Measurements from ENCODE around the gene PHLDA2.
"Not testable (repeated sequence)": the region's sequence is repeated elsewhere in the genome, so short reads cannot be mapped to it uniquely, and the experiment has no call there.

Gene PHLDA2

DNA sequence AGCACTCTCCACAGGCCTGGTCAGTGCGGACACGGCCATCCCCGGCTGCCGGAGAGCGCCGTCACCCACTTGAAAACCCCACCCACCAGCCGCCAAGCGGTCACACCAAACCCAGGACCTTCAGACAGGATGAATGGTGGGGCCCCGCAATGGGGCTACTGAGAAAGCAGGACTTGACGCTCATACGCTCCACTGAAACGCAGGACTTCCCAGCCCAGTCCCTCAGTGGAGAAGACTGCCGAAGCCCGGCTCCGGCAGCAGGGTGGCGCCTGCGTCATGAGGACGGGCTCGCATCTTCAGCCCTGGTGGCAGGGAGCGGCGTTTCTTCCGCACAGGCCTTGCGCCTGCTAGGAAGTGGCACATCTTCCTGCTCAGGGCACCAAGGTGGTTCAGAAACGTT lies 15.3 kb upstream of the PHLDA2 start:
- DNase-seq = no peak

DNA sequence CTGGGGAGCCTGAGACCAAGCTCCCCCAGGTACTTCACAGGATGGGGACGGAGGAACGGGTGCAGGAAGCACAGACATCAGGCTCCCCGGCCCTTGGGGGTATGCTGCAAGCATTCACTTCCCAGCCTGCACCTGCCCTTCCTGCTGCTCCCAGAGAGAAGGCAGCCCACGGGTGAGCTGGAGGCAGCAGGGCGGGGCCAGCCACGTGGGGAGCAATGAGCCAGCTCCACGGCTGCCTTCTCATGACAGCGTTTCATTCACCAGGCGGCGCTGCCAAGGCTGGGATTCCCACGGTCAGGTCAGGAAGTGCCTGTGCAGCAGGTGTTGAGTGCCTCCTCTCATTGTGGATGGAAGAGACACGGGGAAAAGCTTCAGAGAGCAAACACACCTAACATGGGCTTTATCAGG lies 14.5 kb upstream of the PHLDA2 start:
- DNase-seq = peak; percentile 16

DNA sequence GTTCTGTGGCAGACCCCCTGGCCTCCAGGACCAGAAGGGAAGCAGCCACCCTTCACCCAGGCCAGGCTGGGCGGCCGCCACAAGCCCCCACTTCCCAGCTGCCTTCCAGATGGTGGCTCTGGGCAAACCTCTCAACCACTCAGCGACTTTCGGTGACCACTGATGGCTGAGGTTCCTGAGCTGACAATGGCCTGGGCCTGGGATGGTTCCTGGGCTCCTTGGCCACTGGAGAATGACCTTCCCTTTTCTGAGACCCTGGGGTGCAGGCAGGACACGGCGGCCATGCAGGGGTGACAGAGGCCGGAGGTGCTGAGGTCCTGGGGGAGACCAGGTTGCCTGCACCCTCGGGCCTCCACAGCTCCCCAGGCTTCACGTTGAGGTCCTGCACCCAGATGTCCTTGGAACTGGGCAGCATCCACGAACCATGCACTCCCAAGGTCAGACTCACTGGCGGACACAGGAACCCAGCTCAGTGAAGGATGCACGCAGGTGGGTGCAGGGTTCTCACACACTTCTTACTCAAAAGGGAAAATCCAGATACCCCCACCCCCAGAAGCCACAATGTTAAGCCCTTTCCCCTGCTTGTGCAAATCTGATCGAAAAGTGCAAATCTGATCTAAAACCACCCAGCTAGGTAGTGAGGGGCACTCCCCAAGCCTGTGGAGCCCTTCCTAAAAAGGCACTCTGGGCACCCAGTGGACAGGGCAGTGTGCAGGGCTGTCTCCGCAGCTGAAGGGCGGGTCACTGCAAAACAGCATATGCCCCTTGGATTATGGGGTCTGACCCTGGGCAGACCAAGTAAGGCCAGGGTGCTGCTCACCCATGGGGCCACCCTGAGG lies 13.9 kb upstream of the PHLDA2 start:
- no peak for DNase-seq

DNA sequence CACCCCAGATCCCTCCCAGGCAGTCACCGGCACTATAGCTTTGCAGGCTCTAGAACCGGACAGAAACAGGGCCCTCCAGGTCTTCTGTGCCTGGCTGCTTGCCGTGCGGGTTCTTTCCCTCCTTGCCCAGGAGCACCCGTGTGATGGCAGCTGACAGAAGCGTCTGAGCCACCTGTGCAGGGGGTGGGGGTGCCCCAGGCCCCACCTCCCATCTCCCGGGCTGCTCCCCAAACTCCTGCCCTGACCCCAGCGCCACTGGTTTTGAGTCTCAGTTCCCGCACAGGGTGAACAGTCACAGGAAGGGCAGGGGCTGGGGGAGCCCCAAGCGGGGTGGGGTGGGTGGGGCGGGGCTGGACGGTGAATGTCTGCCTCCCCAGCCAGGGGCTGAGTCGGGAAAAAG lies 13.2 kb upstream of the PHLDA2 start:
- no peak for DNase-seq

DNA sequence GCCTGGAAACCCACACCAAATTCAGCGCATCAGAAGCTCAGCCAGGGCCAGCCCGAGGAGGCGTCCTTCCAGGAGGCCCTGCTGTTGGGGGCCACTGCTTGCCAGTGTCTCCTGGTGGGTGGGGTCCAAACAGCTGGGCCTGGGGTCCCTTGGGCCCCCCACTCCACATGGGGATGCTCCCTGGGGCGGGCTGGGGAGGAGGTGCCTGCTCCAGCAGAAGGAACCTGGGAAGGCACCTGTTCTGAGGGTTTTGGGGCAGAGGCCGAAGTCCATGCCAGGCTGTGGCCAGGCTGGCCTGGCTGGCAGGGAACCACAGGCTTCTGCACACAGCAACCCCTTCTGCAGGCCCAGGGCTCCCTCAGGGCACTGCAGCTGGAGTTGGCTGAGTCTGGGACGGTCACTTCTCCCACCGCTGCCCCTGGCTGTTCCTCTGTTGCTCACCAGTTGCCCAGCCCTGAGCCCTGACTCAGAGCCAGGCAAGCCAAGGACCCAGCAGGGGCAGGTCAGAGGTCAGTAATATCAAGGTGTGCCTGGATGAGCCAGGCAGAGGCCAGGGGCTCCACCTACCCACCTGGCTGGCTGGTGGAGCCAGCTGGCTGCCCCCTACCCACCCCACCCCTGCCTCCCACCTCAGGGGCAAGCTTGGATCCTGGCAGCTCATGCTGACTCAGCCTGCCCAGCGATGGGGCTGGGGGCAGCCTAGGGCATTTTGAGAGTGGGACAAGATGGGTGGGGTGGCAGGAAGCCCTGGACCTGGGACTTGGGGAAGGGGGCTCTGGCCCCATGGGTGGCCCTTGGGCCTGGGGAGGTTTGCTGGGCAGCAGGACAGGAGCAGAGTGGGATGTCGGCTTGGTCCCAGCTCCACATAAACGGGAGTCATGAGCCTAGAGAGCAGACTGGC lies 12.0 kb upstream of the PHLDA2 start:
- DNase-seq = no peak

DNA sequence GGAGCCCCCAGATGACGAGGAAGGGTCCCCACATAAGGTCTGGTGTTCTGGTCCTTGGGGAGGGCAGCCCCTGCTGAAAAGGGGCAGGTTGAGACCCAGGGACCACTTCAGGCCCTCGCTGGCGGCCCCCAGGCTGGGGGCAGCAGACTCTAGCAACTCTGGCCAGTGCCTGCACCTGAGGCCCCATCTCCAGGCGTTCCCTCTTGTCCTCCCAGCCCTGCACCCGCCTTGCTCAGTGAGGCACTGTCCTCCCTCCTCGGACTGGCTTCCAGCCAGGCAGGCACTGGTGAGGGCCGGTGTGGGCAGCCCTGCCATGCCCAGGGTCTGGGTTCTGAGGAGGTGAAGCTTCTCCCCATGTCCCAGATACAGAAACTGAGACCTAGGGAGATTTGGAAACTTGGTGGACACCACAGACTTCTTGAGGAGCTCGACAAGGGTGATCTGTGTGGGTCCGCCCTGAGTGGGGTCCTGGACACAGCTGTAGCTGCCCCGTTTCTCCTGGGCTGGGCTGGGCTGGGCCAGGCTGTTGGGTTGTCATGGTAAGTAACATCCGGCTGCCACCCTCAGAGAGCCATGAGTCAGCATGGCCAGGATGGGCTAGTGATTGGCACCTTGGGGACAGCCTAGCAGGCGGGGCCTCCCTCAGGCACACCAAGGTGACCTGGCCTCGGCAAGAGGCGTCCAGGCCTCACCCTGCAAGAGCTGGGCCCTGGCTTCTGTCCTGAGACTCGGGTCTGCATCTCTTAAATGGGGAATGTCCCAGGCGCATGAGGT lies 11.1 kb upstream of the PHLDA2 start:
- DNase-seq = no peak

DNA sequence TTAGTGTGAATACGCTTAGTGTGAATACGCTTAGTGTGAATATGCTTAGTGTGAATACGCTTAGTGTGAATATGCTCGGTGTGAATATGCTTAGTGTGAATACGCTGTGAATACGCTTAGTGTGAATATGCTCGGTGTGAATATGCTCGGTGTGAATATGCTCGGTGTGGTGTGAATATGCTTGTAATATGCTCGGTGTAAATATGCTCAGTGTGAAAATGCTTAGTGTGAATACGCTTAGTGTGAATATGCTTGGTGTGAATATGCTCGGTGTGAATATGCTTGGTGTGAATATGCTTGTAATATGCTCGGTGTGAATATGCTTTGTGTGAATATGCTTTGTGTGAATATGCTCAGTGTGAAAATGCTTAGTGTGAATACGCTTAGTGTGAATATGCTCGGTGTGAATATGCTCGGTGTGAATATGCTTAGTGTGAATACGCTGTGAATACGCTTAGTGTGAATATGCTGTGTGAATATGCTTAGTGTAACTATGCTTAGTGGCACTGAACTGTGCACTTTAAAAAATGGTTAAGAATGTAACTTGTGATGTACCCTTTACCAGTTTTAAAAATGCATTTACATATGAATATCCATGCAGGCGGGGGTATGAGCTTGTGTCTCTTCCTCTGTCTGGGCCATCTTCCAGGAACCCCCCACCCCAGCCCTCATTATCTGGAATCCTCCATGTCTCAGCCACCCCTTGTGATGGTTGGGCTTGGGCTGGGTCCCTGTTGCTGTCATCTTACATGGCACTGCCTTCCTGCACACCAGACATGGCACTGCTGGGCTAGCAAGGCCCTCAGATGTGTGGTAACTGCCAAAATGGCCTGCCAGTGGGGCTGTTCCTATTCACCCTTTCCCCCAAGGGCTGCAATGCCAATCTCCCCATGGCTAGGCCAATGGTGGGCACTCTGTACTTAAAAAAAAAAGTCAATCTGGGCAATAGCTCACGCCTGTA lies 9.5 kb upstream of the PHLDA2 start:
- DNase-seq = not testable (repeated sequence)

DNA sequence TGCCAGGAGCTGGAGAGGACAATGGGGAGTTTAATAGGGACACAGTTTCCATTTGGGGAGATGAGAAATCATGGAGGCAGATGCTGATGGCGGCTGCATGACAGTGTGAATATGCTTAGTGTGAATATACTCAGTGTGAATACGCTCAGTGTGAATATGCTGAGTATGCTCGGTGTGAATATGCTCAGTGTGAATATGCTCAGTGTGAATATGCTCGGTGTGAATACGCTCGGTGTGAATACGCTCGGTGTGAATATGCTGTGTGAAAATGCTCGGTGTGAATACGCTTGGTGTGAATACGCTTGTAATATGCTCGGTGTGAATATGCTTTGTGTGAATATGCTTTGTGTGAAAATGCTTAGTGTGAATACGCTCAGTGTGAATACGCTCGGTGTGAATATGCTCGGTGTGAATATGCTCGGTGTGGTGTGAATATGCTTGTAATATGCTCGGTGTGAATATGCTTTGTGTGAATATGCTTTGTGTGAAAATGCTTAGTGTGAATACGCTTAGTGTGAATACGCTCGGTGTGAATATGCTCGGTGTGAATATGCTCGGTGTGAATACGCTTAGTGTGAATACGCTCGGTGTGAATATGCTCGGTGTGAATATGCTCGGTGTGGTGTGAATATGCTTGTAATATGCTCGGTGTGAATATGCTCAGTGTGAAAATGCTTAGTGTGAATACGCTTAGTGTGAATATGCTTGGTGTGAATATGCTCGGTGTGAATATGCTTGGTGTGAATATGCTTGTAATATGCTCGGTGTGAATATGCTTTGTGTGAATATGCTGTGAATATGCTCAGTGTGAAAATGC lies 8.6 kb upstream of the PHLDA2 start:
- not testable (repeated sequence) for DNase-seq

DNA sequence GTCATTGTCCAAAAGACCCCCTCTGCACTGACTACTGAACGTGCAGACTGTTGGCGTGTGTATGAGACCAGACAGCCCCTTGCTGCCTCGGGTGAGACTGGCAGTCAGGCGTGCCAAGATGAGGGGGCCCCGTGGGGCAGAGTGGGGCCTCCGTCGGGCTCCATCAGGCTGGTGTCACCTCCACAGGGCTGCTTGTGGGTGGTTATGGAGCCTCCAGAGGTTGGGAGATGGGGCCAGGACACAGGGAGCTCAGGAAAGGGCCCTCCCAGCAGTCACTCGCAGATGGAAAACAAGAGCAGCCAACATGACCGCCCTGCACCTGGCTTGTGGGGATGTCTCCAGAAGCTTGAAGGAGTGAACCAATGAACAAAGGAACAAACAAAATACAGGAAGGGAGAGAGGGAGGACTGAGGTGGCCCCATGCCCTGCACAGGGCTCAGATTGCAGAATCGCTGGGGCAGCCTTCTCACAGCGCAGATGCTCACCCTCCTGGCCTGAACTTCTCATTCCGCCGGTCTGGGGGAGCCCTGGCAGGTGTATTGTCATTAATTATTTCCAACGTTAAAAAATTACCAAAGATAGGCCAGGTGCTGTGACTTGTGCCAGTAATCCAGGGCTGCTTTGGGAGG lies 5.5 kb upstream of the PHLDA2 start:
- no peak for DNase-seq

DNA sequence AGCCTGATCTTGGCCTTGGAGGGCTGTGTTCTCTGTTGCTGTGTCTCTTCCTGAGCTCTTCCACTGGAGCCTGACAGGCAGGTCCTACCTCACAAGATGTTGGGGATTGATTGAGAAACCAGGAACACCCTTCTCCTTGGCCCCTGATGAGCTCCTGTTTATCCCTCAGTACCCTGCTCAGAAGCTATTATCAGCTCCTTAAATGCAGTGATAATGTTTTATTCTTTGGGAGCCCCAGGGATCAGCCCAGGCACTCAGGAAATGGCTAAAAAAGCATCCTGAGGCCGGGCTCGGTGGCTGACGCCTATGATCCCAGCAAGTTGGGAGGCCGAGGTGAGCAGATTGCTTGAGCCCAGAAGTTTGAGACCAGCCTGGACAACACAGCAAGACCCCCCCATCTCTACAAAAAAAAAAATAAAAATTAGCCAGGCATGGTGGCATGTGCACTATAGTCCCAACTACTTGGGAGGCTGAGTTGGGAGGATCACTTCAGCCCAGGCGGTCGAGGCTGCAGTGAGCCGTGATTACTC lies 4.9 kb upstream of the PHLDA2 start:
- no peak for DNase-seq

DNA sequence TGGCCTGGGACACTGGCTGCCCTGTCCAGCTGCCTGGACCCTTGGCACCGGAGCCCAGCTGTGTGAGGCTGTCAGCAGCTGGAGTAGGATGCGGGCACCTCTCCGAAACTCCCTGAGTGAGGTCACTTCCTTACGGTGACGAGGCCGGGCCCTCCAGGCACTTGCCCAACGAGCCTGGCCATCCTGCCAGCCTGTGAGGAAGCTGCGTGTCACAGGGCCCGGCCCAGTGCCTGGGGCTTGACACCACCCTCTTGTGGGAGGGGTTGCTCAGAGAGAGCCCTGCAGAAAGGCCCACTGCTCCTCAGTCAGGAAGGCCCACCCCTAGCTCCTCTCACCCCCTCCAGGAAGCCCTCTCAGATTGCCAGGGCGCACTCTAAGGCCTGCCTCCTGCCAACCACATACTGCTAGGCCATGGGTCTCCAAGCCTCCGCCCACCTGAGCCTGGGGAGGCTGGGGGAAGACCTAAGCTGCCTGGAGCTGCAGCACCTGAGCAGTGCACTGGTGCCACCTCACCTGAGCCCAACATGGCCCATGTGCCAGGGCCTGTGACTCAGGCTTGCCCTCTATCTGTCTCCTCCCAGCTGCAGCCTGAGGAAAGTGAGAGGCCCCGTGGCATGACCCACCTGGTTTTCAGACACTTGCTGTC lies 4.3 kb upstream of the PHLDA2 start:
- DNase-seq = no peak

DNA sequence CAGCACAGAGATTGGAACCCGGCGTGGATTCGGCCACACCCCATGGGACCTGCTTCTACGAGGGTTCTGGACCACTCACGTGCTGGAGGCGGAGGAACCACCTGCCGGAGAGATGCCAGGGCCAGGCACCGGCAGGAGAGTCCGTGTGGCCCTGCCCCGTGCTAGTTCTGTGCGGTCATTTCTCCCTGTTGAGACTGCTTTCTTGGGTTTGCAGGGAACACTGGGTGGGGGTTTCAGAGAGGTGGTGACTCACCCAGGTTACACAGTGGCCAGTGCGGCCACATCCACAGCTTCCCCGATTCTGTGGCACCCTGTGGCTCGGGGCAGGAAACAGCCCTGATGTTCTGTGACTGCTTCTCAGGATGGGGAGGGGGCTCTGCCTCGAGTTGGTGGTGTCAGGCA lies 3.6 kb upstream of the PHLDA2 start:
- DNase-seq = no peak

DNA sequence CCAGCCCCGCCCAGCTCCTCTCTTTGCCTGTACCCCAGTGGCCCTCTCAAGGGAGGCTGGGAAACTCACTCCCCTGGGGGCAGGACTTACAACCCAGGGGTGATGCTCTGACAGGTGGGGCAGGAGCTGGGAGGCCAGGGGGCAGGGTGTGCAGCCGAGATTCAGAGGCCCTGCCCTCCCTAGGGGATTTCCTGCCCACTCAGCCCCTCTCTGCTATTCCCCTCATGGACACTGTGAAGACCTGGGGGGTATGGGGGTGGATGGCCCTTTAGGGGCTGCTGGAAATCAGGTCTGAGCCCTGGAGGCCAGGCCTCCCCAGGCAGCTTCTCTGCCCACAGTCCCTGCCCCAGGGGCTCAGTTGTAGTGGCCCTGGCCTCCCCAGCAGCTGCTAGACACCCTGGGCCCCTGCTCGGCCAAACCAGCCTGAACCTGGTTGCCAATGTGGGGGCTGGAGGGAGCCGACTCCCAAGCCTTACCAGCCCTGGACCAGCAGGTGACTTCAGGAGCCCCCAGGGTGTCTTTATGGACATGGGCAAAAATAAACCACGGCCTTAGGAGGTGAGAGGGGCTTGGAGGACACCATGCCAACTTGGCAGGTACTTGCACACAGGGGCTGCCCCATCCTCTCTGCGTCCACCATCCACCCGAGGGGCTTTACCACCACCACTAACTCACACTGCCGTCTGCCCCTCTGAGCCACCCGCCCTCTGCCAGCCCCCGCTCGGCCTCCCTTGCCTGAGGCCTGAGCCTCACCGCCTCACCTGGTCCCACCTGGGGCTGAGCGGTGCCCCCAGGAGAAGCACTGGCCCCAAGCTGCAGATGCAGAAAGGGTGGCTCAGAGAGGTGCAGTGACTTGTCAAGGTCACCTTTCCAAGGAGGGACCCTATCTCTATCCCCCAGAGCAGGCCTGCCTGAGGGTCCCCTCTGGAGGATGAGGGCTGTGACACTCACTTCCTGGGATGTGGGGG lies 2.8 kb upstream of the PHLDA2 start:
- DNase-seq = no peak

DNA sequence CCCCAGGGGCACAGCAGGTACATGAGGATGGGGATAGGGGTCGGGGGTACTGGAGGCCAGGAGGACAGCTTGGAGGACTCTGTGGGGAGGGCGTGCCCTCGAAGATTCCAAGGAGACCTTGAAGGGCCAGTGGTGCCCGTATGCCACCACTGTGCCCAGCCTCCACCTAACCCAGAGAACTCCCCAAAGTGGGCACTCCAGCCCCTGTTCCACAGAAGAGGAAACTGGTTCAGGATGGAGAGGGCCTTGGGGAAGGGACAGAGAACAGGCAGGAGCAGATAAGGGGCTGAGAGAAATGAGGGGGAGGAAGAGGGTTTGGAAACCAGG lies 2.2 kb upstream of the PHLDA2 start:
- DNase-seq = no peak

DNA sequence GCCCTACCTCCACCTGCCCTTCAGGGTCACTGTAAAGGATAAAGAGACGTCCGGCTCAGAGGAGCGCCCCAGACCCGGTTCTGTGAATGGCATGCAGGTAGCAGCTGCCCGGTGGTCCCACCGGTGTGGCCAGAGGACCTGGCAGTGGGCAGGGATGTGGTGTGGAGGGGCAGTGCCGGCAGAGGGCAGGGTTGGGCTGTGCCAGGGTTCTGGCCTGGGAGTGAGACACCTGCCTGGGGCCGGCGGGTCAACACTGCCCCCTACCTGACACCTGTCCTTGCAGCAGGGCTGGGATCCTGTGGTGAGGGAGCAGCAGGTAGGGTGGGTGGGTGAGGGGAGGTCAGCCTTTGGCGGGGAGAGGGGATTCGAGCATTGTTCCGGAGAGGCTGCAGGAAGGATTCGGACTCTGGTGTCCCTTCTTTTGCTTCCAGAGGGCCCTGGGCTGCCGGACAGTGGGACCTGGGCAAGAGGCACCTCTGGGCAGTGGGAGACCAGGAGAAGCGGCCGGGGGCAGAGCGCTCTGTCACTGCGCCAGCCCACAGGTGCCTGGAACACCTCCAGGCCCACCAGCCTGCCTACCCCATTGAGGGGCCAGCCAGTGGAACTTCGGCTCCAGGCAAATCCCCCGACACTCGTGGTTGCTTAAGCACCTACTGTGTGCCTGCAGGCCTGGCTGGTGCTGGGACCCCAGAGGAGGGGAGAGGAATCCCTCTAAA lies 1.6 kb upstream of the PHLDA2 start:
- DNase-seq = peak; percentile 37

DNA sequence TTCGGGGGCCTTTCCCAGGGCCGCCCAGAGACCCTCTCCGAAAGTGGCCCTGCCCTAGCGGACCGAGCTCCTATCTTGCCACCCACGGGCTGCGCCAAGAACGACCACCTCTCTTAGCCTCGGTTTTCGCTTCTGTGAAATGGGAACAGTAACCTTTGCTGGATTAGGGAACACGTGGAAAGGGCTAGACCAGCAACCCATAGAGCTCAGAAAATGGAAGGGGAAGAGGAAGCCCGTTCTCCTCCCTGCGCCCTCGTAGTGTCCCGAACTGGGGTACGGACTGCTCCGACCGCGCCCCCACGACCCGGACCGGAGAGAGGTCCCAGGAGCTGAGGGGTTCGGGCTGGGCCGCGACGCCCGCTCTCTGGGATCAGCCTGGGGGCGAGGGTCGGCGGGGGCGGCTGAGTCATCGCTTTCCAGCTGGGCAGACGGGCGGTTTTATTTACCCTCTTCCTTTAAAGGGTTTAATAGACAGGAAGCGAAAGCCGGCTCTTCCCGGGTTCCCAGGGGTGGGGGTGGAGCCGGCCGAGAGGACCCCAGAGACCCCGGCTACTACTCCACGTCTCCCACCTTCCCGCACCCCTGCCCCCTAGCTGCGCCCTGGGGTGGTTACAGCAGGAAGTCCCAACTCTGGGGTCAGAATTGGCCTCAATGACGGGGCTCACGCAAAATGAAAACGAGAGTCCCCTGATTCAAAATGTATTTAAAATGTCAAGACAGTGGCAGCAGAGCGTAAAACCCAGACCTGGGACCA lies 907 bp upstream of the PHLDA2 start:
- peak; percentile 14 for DNase-seq

DNA sequence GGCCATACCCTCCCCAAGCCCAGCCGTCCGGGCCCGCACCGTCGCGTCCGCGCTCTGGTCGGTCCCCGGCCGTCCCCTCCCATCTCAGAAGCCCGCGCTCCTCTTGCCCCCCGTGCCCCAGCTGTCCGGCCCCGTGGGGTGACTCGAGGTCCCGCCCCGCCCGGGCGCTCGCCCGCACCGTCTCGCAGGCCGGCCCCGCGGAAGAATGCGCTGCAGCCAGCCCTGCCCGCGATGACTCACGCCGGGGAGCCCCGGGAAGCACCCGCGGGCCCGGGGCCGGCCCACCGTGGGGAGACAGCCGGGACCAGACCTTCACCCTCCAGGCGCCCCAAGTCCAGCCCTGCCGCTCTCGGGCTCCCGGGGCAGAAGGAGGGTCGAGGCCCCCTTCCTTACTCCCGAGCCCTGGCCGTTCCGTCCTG lies 320 bp upstream of the PHLDA2 start:
- no peak for DNase-seq
